GM12874 (cell line): Measurements from ENCODE around the gene SERPINB11.

Source experiments
- TF ChIP-seq, protein P1 (sequence below): IDR thresholded peaks from 2 replicates; pipeline ENCODE4 v1.5.1; 2011; ENCODE audit warnings: low read depth, mild to moderate bottlenecking, control low read depth, low read length, moderate library complexity; ENCODE audit not compliant: insufficient read depth

The SERPINB11 gene

DNA sequence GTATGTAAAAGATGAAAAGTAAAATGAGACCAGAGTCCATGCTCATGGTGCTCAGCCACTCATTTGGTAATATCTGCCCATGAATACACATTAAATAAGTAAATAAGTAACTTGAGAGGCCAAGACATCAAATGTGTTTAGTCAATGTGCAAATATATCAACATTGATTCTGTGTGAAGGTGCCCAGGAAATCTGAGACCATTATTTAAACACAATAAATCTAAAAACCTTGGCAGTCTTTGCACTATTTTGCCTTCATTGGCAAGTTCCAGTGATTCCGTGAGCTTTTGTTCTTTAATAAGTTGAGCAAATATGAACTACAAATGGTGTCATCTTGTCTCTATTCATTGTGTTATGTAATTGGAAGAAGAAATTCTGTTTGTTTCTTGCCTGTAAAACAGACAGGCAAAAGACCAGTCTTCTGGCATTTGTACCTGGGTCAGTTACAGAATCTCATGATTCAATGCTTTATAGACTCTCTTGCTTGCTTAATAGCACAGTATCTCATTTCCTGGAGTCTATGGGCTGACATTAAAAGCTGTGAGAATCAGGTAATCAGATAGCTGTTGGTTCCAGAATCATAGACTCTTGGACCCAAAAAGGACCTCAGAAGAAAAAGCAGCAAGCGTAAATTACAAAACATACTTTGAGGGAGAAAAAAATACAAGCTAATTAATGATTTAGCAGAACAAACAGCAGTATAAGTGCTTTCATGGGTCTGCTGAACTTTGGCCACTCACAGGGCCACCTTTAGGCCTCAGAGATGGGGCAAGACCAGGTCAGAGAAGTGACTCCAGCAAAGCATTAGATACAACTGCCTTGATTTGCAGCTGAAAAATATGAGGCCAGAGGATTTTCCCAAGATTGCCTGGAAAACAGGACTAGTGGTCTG, 21.1 kb upstream of the SERPINB11 start:
- TF ChIP-seq, protein P1, sequence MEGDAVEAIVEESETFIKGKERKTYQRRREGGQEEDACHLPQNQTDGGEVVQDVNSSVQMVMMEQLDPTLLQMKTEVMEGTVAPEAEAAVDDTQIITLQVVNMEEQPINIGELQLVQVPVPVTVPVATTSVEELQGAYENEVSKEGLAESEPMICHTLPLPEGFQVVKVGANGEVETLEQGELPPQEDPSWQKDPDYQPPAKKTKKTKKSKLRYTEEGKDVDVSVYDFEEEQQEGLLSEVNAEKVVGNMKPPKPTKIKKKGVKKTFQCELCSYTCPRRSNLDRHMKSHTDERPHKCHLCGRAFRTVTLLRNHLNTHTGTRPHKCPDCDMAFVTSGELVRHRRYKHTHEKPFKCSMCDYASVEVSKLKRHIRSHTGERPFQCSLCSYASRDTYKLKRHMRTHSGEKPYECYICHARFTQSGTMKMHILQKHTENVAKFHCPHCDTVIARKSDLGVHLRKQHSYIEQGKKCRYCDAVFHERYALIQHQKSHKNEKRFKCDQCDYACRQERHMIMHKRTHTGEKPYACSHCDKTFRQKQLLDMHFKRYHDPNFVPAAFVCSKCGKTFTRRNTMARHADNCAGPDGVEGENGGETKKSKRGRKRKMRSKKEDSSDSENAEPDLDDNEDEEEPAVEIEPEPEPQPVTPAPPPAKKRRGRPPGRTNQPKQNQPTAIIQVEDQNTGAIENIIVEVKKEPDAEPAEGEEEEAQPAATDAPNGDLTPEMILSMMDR: no peak

DNA sequence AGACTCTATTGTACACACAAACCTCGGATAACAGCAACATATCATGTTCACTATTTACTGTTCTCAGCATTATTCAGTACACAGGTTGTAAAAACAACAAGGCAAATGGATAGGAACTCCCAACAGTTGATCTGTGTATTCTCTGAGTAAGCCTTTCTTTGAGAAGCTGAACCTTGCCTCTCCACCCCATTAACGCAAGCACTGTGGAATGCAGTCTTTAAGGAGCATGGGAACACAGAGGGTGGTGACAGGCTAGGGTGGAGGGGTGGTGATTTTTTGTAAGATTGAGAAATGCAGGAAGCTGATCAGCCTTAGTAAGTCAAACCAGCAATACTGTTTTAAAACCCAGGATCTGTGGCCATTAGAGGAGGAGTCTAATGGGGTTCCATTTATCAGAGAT, 19.6 kb upstream of the SERPINB11 start:
- TF ChIP-seq, protein P1: no peak

DNA sequence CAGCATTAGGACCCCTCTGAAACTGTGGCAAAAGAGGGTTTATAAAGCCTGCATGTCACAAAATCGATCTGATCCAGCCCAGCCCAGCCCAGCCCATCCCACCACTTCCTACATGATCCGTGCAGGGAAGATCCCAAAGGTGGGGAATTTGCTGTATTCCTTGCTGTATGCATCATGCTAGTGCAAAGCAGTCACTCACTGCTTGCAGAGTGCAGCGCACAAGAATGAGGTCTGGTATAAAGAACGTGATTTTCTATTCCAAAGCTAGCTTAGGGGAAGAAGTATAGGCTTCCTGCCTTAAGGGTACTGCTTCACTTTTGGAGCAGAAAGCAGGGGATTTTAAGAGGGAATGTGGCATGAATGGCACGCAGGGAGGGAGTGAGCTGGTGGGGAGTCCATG, 18.9 kb upstream of the SERPINB11 start:
- TF ChIP-seq, protein P1: no peak

DNA sequence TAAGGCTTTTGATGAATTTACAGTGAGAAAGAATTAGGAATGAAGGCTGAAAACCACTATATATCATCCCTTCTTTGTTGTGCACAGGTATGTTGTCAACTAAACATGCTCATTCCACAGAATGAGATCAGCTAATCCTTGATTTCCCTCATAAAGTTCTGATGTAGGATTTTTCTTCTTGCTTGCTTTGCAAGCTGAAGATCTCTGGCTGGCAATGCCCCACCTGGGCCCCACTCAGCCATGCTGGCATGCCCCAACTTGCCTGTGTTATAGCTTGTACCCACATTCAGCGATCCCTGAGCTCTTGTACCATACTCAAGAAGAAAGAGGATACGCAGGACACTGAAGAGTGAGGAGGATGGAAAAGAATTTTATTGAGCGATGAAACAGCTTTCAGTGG, 18.0 kb upstream of the SERPINB11 start:
- TF ChIP-seq, protein P1: no peak

DNA sequence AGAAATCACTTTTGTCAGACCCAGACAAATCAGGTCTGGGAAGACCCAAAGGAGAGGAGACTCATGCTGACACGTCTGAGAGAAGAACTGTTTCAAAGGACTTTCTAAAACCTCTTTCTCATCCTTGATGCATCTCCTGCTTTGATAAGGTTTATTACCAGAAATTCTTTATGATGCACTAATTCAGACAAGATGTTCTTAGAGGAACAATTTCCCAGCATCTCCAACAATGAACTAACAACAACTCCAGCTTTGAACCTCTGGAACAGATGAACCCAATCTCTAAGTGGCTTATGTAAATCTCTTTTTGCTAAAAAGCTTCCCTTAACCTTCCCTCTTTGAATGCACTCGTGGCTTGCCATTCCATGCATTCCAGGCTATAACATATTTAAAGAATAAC, 15.9 kb upstream of the SERPINB11 start:
- TF ChIP-seq, protein P1: no peak

DNA sequence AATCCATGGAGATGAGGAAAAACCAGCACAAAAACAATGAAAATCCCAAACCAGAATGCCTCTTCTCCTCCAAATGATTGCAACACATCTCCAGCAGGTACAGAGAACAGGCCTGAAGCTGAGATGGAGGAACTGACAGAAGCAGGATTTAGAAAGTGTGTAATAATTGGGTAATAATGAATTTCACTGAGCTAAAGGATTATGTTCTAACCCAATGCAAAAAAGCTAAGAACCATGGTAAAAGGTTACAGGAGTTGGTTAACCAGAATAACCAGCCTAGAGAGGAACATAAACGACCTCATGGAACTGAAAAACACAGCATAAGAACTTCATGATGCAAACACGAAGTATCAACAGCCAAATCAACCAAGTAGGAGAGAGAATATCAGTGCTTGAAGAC, 13.7 kb upstream of the SERPINB11 start:
- TF ChIP-seq, protein P1: no peak

DNA sequence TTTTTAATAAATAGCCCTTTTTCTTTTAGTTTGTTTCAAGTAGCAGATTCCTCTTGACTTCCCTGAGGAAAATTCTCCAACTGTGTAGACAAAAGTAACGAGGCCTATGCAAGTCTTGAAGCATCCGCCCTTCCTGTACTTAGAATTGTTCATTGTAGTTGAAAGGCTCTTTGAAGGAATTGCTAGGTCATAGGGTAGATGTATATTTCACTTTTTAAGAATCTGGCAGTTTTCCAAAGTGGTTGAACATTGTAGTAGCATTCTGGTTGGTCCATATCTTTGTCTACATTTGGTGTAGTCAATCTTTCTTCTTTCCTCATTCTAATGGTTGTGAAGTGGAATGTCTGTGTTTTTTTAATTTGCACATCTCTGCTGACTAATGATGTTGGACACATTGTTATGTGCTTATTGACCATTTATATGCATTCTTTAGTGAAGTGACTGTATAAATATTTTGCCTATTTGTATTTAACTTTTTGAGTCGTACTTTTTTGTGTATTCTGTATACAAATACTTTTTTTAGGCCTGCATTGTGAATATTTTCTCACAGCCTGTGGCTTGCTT, 5.6 kb upstream of the SERPINB11 start:
- TF ChIP-seq, protein P1: no peak
